Renal cortical epithelial cell (primary cell): ENCODE results near the gene SHOC1. TPM values are rescaled to one million over a fixed set of nuclear protein-coding genes. Genes with fewer than 3 reads are reported as not detected.
"Not testable (repeated sequence)": the region's sequence is repeated elsewhere in the genome, so short reads cannot be mapped to it uniquely, and the experiment has no call there.

Source experiments
- DNase-seq: peaks from one replicate; pipeline ENCODE4 v3.0.0-alpha.2; 2011; ENCODE audit warnings: low read depth
- total RNA-seq: library from RNA; depleted of rRNA; stranded (reverse); fragments of >200 nt; gene quantifications from 2 replicates; pipeline ENCODE4 v1.2.3, GENCODE V29; 2014

The SHOC1 gene
- 0.30 TPM in 1 of 2 replicates, not detected in the other for total RNA-seq

GRCh38 chr9:111794835-111795556 lies at the start of gene SHOC1:
Gene SHOC1, minus strand, starts transcription at chr9:111794937. Its CDS starts 3,519 bp downstream, at chr9:111791418.
- DNase-seq = no peak

GRCh38 chr9:111843971-111844370 lies 49.2 kb upstream of the SHOC1 start:
- DNase-seq = no peak

- DNase-seq = no peak
These were observed 47.6 kb upstream of the SHOC1 start for GRCh38 chr9:111842313-111842712.

- no peak for DNase-seq
These were observed 45.7 kb upstream of the SHOC1 start for GRCh38 chr9:111840442-111840841.

GRCh38 chr9:111839987-111840386 lies 45.2 kb upstream of the SHOC1 start:
- peak; percentile 37 for DNase-seq

GRCh38 chr9:111839387-111839786 lies 44.6 kb upstream of the SHOC1 start:
- no peak for DNase-seq

- DNase-seq = no peak
These were observed 43.7 kb upstream of the SHOC1 start for GRCh38 chr9:111838439-111838838.

GRCh38 chr9:111836311-111836710 lies 41.6 kb upstream of the SHOC1 start:
- DNase-seq = no peak

- peak; percentile 70 for DNase-seq
These were observed 39.2 kb upstream of the SHOC1 start for GRCh38 chr9:111833941-111834340.

- no peak for DNase-seq
These were observed 37.7 kb upstream of the SHOC1 start for GRCh38 chr9:111832449-111832848.

GRCh38 chr9:111831371-111832108 lies 36.8 kb upstream of the SHOC1 start:
- no peak for DNase-seq

- peak; percentile 21 for DNase-seq
These were observed 33.5 kb upstream of the SHOC1 start for GRCh38 chr9:111828193-111828592.

GRCh38 chr9:111825468-111826145 lies 30.9 kb upstream of the SHOC1 start:
- no peak for DNase-seq

- DNase-seq = no peak
These were observed 26.3 kb upstream of the SHOC1 start for GRCh38 chr9:111821006-111821528.

- no peak for DNase-seq
These were observed 24.6 kb upstream of the SHOC1 start for GRCh38 chr9:111819360-111819759.

- DNase-seq = no peak
These were observed 20.7 kb upstream of the SHOC1 start for GRCh38 chr9:111815285-111816070.

GRCh38 chr9:111812337-111812736 lies 17.6 kb upstream of the SHOC1 start:
- no peak for DNase-seq

- DNase-seq = no peak
These were observed 16.2 kb upstream of the SHOC1 start for GRCh38 chr9:111810908-111811307.

- DNase-seq = not testable (repeated sequence)
These were observed 15.7 kb upstream of the SHOC1 start for GRCh38 chr9:111810415-111810814.

GRCh38 chr9:111807197-111807596 lies 12.5 kb upstream of the SHOC1 start:
- DNase-seq = peak; percentile 3

GRCh38 chr9:111806259-111806658 lies 11.5 kb upstream of the SHOC1 start:
- no peak for DNase-seq

- peak; percentile 91 for DNase-seq
These were observed 11.1 kb upstream of the SHOC1 start for GRCh38 chr9:111805830-111806241.
